HEK293T (cell line): Measurements from ENCODE around the gene TNFRSF13B.

ENCODE experiments used
- BHLHE40 ChIP-seq: fragments of 450-650 bp; IDR thresholded peaks from 2 replicates; pipeline ENCODE4 v1.6.1; 2016; ENCODE audit warnings: mild to moderate bottlenecking, moderate library complexity, borderline replicate concordance
- ELF4 ChIP-seq: fragments of 450-650 bp; IDR thresholded peaks from 2 replicates; pipeline ENCODE4 v1.6.1; 2017; ENCODE audit warnings: antibody characterized with exemption
- FOXA1 ChIP-seq: fragments of 450-650 bp; IDR thresholded peaks from 2 replicates; pipeline ENCODE4 v1.6.1; 2016; ENCODE audit warnings: mild to moderate bottlenecking
- FOXK2 ChIP-seq: fragments of 450-650 bp; IDR thresholded peaks from 2 replicates; pipeline ENCODE4 v1.6.1; 2016; ENCODE audit warnings: mild to moderate bottlenecking
- HDGF ChIP-seq: fragments of 450-650 bp; IDR thresholded peaks from 2 replicates; pipeline ENCODE4 v1.6.1; 2017; ENCODE audit warnings: antibody characterized with exemption, borderline replicate concordance
- NFRKB ChIP-seq: fragments of 450-650 bp; IDR thresholded peaks from 2 replicates; pipeline ENCODE4 v1.6.1; 2016; ENCODE audit warnings: mild to moderate bottlenecking, moderate library complexity
- SP1 ChIP-seq: fragments of 450-650 bp; IDR thresholded peaks from 2 replicates; pipeline ENCODE4 v1.6.1; 2017
- TARDBP ChIP-seq: fragments of 450-650 bp; IDR thresholded peaks from 2 replicates; pipeline ENCODE4 v1.6.1; 2016

GRCh38 chr17:16938031-16938430, 33.9 kb downstream of the TNFRSF13B start:
- TF ChIP-seq SP1 (no peak), HDGF (no peak), FOXA1 (no peak), BHLHE40 (no peak), FOXK2 (no peak), NFRKB (no peak), TARDBP (no peak), ELF4 (no peak)
